ENCODE results near the gene DCAF8. TPM values are rescaled to one million over a fixed set of nuclear protein-coding genes. Genes with fewer than 3 reads are reported as not detected.
"Not testable (repeated sequence)": the region's sequence is repeated elsewhere in the genome, so short reads cannot be mapped to it uniquely, and the experiment has no call there.

Gene DCAF8
- total RNA-seq, 1 experiment from 2014 or later, result 126 TPM

- no TSS peak for BruUV-seq (replicated peaks)
- peak; percentile 75 for DNase-seq
- Mint-ChIP-seq H3K27me3 (ENCODE audit: unreplicated experiment) (no peaks in the 10 kb centered on the region), H3K36me3 (ENCODE audit: insufficient read depth, unreplicated experiment) (peaks cover 77% of the 10 kb centered on the region), H3K9me3 (ENCODE audit: low read depth, unreplicated experiment) (no peaks in the 10 kb centered on the region), H3K4me1 (ENCODE audit: low read depth, unreplicated experiment) (peaks cover 6% of the 10 kb centered on the region), H3K27ac (ENCODE audit: unreplicated experiment) (no peak overlapping the region), H3K4me3 (ENCODE audit: low read depth, unreplicated experiment) (no peak overlapping the region)
- intact Hi-C loops (cut with micrococcal nuclease; ENCODE audit: unreplicated experiment), result loop anchor here (1.0 to 5.0 kb wide), 3 partner anchors 86 to 192 kb away; no protein-coding TSS in a partner anchor
- CTCF ChIA-PET, result interaction anchor here (0.5 to 3.4 kb wide), 12 partner anchors 28 to 206 kb away, joined by 3 to 46 read pairs (median 4); partner anchors contain the start of genes DCAF8 and IGSF8
- peak; percentile 85 for TF ChIP-seq CTCF (IDR thresholded peaks at IDR 0.05; ENCODE audit: unreplicated experiment)
Observed at GRCh38 chr1:160291248-160292220, 29.2 kb upstream of the DCAF8 start.

GRCh38 chr1:160287769-160288168, 25.4 kb upstream of the DCAF8 start:
- H3K4me3 Mint-ChIP-seq (ENCODE audit: low read depth, unreplicated experiment); H3K27me3 Mint-ChIP-seq (ENCODE audit: unreplicated experiment); CTCF ChIA-PET; BruUV-seq (replicated peaks); DNase-seq; H3K9me3 Mint-ChIP-seq (ENCODE audit: low read depth, unreplicated experiment); H3K27ac Mint-ChIP-seq (ENCODE audit: unreplicated experiment): not testable (repeated sequence)
- H3K36me3 Mint-ChIP-seq (ENCODE audit: insufficient read depth, unreplicated experiment), result peaks cover 73% of the 10 kb centered on the region
- peaks cover 17% of the 10 kb centered on the region for H3K4me1 Mint-ChIP-seq (ENCODE audit: low read depth, unreplicated experiment)
- intact Hi-C loops (cut with micrococcal nuclease; ENCODE audit: unreplicated experiment), result loop anchor here (5.0 kb wide), 1 partner anchor 1155 kb away; no protein-coding TSS in a partner anchor

GRCh38 chr1:160285506-160285905, 23.2 kb upstream of the DCAF8 start:
- Mint-ChIP-seq H3K9me3 (ENCODE audit: low read depth, unreplicated experiment) (no peaks in the 10 kb centered on the region), H3K4me1 (ENCODE audit: low read depth, unreplicated experiment) (peaks cover 17% of the 10 kb centered on the region), H3K27ac (ENCODE audit: unreplicated experiment) (peak overlapping the region; percentile 95), H3K36me3 (ENCODE audit: insufficient read depth, unreplicated experiment) (peaks cover 58% of the 10 kb centered on the region), H3K4me3 (ENCODE audit: low read depth, unreplicated experiment) (peak overlapping the region; percentile 89), H3K27me3 (ENCODE audit: unreplicated experiment) (no peaks in the 10 kb centered on the region)
- DNase-seq, result no peak
- CTCF ChIA-PET, result interaction anchor here (0.9 to 2.1 kb wide), 6 partner anchors 23 to 187 kb away, joined by 3 to 8 read pairs (median 4); partner anchors contain the start of genes DCAF8 and IGSF8
- no peak for TF ChIP-seq CTCF (IDR thresholded peaks at IDR 0.05; ENCODE audit: unreplicated experiment)
- intact Hi-C loops (cut with micrococcal nuclease; ENCODE audit: unreplicated experiment), result loop anchor here (5.0 kb wide), 1 partner anchor 1153 kb away; no protein-coding TSS in a partner anchor
- no TSS peak for BruUV-seq (replicated peaks)

GRCh38 chr1:160284782-160285344, 22.5 kb upstream of the DCAF8 start, which contains the start of gene PEX19:
Gene PEX19 (minus strand): TSS chr1:160285133. CDS start chr1:160285124, 9 bp downstream.
- Mint-ChIP-seq H3K4me3 (ENCODE audit: low read depth, unreplicated experiment) (peak within 1 kb of the TSS; percentile 89), H3K9me3 (ENCODE audit: low read depth, unreplicated experiment) (no peaks in the 10 kb centered on the region), H3K27ac (ENCODE audit: unreplicated experiment) (peak within 1 kb of the TSS; percentile 95), H3K36me3 (ENCODE audit: insufficient read depth, unreplicated experiment) (peaks cover 58% of the 10 kb centered on the region), H3K27me3 (ENCODE audit: unreplicated experiment) (no peaks in the 10 kb centered on the region), H3K4me1 (ENCODE audit: low read depth, unreplicated experiment) (peaks cover 17% of the 10 kb centered on the region)
- BruUV-seq (replicated peaks), result TSS peak; percentile 59
- TF ChIP-seq CTCF (IDR thresholded peaks at IDR 0.05; ENCODE audit: unreplicated experiment), result no peak
- peak; percentile 97 for DNase-seq
- CTCF ChIA-PET, result interaction anchor here (0.9 to 2.1 kb wide), 6 partner anchors 23 to 186 kb away, joined by 3 to 8 read pairs (median 4); partner anchors contain the start of genes DCAF8 and IGSF8
- intact Hi-C loops (cut with micrococcal nuclease; ENCODE audit: unreplicated experiment), result loop anchor here (5.0 kb wide), 1 partner anchor 1153 kb away; no protein-coding TSS in a partner anchor
